Panc1 (cell line): ENCODE measurements around the gene CEP78.

Experiments
- CTCF ChIP-seq: fragments of 450-650 bp; IDR thresholded peaks from 2 replicates; pipeline ENCODE4 v1.5.1; 2017; ENCODE audit warnings: mild to moderate bottlenecking
- POLR2AphosphoS5 ChIP-seq: IDR thresholded peaks from 2 replicates; pipeline ENCODE4 v1.6.1; 2012; ENCODE audit warnings: mild to moderate bottlenecking, low read depth, low read length, moderate library complexity
- REST ChIP-seq, 2 experiments: IDR thresholded peaks; 2 replicates each; pipeline ENCODE4 v1.6.1; 2011 to 2012; ENCODE audit warnings: low read depth in 2 of 2, control low read depth in 1 of 2, low read length in 1 of 2, mild to moderate bottlenecking in 1 of 2, moderate library complexity in 1 of 2; ENCODE audit not compliant: insufficient read depth in 1 of 2
- SIN3A ChIP-seq: IDR thresholded peaks from 2 replicates; pipeline ENCODE4 v1.6.1; 2012; ENCODE audit warnings: low read depth, mild to moderate bottlenecking, low read length, moderate library complexity, borderline replicate concordance; ENCODE audit not compliant: insufficient read depth

GRCh38 chr9:78303377-78304062, 67.6 kb downstream of the CEP78 start:
- TF ChIP-seq REST (IDR thresholded peaks at IDR 0.05; ENCODE audit: insufficient read depth in 1 of 2, low read depth in 2 of 2, low read length in 1 of 2) (no peak), POLR2AphosphoS5 (no peak), CTCF (no peak), SIN3A (no peak)
